Measurements from ENCODE around the gene PRDM2.
"Not testable (repeated sequence)": the region's sequence is repeated elsewhere in the genome, so short reads cannot be mapped to it uniquely, and the experiment has no call there.

PRDM2 gene

GRCh38 chr1:13707164-13707563 lies 7.2 kb downstream of the PRDM2 start:
- no peaks in the 10 kb centered on the region for H3K27me3 Mint-ChIP-seq
- peaks cover 37% of the 10 kb centered on the region for H3K4me1 Mint-ChIP-seq (ENCODE audit: low read depth)
- intact Hi-C loops (cut with micrococcal nuclease): no loop called here
- no peak overlapping the region for H3K4me3 Mint-ChIP-seq
- H3K27ac Mint-ChIP-seq: no peak overlapping the region
- no peaks in the 10 kb centered on the region for H3K9me3 Mint-ChIP-seq
- H3K36me3 Mint-ChIP-seq (ENCODE audit: low read depth): no peaks in the 10 kb centered on the region

GRCh38 chr1:13708380-13708982 lies 8.5 kb downstream of the PRDM2 start:
- no peaks in the 10 kb centered on the region for H3K27me3 Mint-ChIP-seq
- no peaks in the 10 kb centered on the region for H3K36me3 Mint-ChIP-seq (ENCODE audit: low read depth)

GRCh38 chr1:13710086-13710485 lies 10.1 kb downstream of the PRDM2 start:
- intact Hi-C loops (cut with micrococcal nuclease): no loop called here
- H3K36me3 Mint-ChIP-seq (ENCODE audit: low read depth): no peaks in the 10 kb centered on the region
- no peak overlapping the region for H3K27ac Mint-ChIP-seq
- H3K4me1 Mint-ChIP-seq (ENCODE audit: low read depth): peaks cover 48% of the 10 kb centered on the region
- no peaks in the 10 kb centered on the region for H3K27me3 Mint-ChIP-seq
- H3K9me3 Mint-ChIP-seq: no peaks in the 10 kb centered on the region
- H3K4me3 Mint-ChIP-seq: no peak overlapping the region

More at GRCh38 chr1:13708380-13708982, 8.5 kb downstream of the PRDM2 start:
- Mint-ChIP-seq H3K9me3 (no peaks in the 10 kb centered on the region), H3K4me1 (ENCODE audit: low read depth) (peaks cover 42% of the 10 kb centered on the region), H3K4me3 (no peak overlapping the region), H3K27ac (no peak overlapping the region)
- intact Hi-C loops (cut with micrococcal nuclease): no loop called here

GRCh38 chr1:13714851-13715250 lies 14.9 kb downstream of the PRDM2 start:
- Mint-ChIP-seq H3K9me3 (no peaks in the 10 kb centered on the region), H3K36me3 (ENCODE audit: low read depth) (peaks cover 5% of the 10 kb centered on the region), H3K27me3 (no peaks in the 10 kb centered on the region), H3K4me1 (ENCODE audit: low read depth) (peaks cover 30% of the 10 kb centered on the region), H3K4me3 (no peak overlapping the region), H3K27ac (no peak overlapping the region)
- intact Hi-C loops (cut with micrococcal nuclease): no loop called here

GRCh38 chr1:13715616-13716287 lies 15.8 kb downstream of the PRDM2 start:
- intact Hi-C loops (cut with micrococcal nuclease); H3K9me3 Mint-ChIP-seq; H3K27me3 Mint-ChIP-seq; H3K36me3 Mint-ChIP-seq (ENCODE audit: low read depth); H3K4me3 Mint-ChIP-seq; H3K27ac Mint-ChIP-seq: not testable (repeated sequence)
- H3K4me1 Mint-ChIP-seq (ENCODE audit: low read depth): peaks cover 26% of the 10 kb centered on the region

GRCh38 chr1:13722808-13723360 lies 22.9 kb downstream of the PRDM2 start:
- Mint-ChIP-seq H3K27me3 (no peaks in the 10 kb centered on the region), H3K36me3 (ENCODE audit: low read depth) (no peaks in the 10 kb centered on the region), H3K4me3 (no peak overlapping the region), H3K4me1 (ENCODE audit: low read depth) (peaks cover 37% of the 10 kb centered on the region), H3K9me3 (no peaks in the 10 kb centered on the region), H3K27ac (no peak overlapping the region)
- intact Hi-C loops (cut with micrococcal nuclease): no loop called here

- H3K9me3 Mint-ChIP-seq: no peaks in the 10 kb centered on the region
- peak overlapping the region; percentile 21 for H3K27ac Mint-ChIP-seq
- no peak overlapping the region for H3K4me3 Mint-ChIP-seq
- H3K4me1 Mint-ChIP-seq (ENCODE audit: low read depth): peaks cover 37% of the 10 kb centered on the region
- intact Hi-C loops (cut with micrococcal nuclease): no loop called here
- H3K27me3 Mint-ChIP-seq: no peaks in the 10 kb centered on the region
- H3K36me3 Mint-ChIP-seq (ENCODE audit: low read depth): no peaks in the 10 kb centered on the region
These were observed 23.8 kb downstream of the PRDM2 start for GRCh38 chr1:13723810-13724209.

- H3K4me3 Mint-ChIP-seq: no peak overlapping the region
- no peaks in the 10 kb centered on the region for H3K9me3 Mint-ChIP-seq
- no peaks in the 10 kb centered on the region for H3K27me3 Mint-ChIP-seq
- intact Hi-C loops (cut with micrococcal nuclease): no loop called here
- peaks cover 43% of the 10 kb centered on the region for H3K4me1 Mint-ChIP-seq (ENCODE audit: low read depth)
- no peak overlapping the region for H3K27ac Mint-ChIP-seq
- H3K36me3 Mint-ChIP-seq (ENCODE audit: low read depth): no peaks in the 10 kb centered on the region
These were observed 25.8 kb downstream of the PRDM2 start for GRCh38 chr1:13725714-13726175.

- intact Hi-C loops (cut with micrococcal nuclease): no loop called here
- Mint-ChIP-seq H3K4me3 (no peak overlapping the region), H3K4me1 (ENCODE audit: low read depth) (peaks cover 45% of the 10 kb centered on the region), H3K9me3 (no peaks in the 10 kb centered on the region), H3K36me3 (ENCODE audit: low read depth) (peaks cover under 1% of the 10 kb centered on the region), H3K27me3 (no peaks in the 10 kb centered on the region), H3K27ac (no peak overlapping the region)
These were observed 28.2 kb downstream of the PRDM2 start for GRCh38 chr1:13728091-13728715.

GRCh38 chr1:13730291-13730690 lies 30.3 kb downstream of the PRDM2 start:
- no peaks in the 10 kb centered on the region for H3K27me3 Mint-ChIP-seq
- H3K4me1 Mint-ChIP-seq (ENCODE audit: low read depth): peaks cover 24% of the 10 kb centered on the region
- intact Hi-C loops (cut with micrococcal nuclease): no loop called here
- H3K27ac Mint-ChIP-seq: peak overlapping the region; percentile 73
- H3K4me3 Mint-ChIP-seq: no peak overlapping the region
- H3K36me3 Mint-ChIP-seq (ENCODE audit: low read depth): peaks cover 11% of the 10 kb centered on the region
- no peaks in the 10 kb centered on the region for H3K9me3 Mint-ChIP-seq

- intact Hi-C loops (cut with micrococcal nuclease): no loop called here
- peaks cover 14% of the 10 kb centered on the region for H3K36me3 Mint-ChIP-seq (ENCODE audit: low read depth)
These were observed 30.9 kb downstream of the PRDM2 start for GRCh38 chr1:13730751-13731482.

GRCh38 chr1:13731897-13732296 lies 31.9 kb downstream of the PRDM2 start:
- no peaks in the 10 kb centered on the region for H3K27me3 Mint-ChIP-seq
- H3K27ac Mint-ChIP-seq: no peak overlapping the region
- H3K4me3 Mint-ChIP-seq: no peak overlapping the region
- peaks cover 14% of the 10 kb centered on the region for H3K4me1 Mint-ChIP-seq (ENCODE audit: low read depth)
- no peaks in the 10 kb centered on the region for H3K9me3 Mint-ChIP-seq
- H3K36me3 Mint-ChIP-seq (ENCODE audit: low read depth): peaks cover 14% of the 10 kb centered on the region
- intact Hi-C loops (cut with micrococcal nuclease): no loop called here

More at GRCh38 chr1:13730751-13731482, 30.9 kb downstream of the PRDM2 start:
- Mint-ChIP-seq H3K4me1 (ENCODE audit: low read depth) (peaks cover 20% of the 10 kb centered on the region), H3K27ac (peak overlapping the region; percentile 73), H3K27me3 (no peaks in the 10 kb centered on the region), H3K4me3 (peak overlapping the region; percentile 76), H3K9me3 (no peaks in the 10 kb centered on the region)

- intact Hi-C loops (cut with micrococcal nuclease): no loop called here
- Mint-ChIP-seq H3K9me3 (no peaks in the 10 kb centered on the region), H3K27ac (no peak overlapping the region), H3K36me3 (ENCODE audit: low read depth) (peaks cover 14% of the 10 kb centered on the region), H3K4me1 (ENCODE audit: low read depth) (peaks cover 14% of the 10 kb centered on the region), H3K4me3 (no peak overlapping the region), H3K27me3 (no peaks in the 10 kb centered on the region)
These were observed 33.1 kb downstream of the PRDM2 start for GRCh38 chr1:13732971-13733667.
